IMR-90 (cell line): ENCODE measurements around the gene CBX6. TPM values are rescaled to one million over a fixed set of nuclear protein-coding genes. Genes with fewer than 3 reads are reported as not detected.

ENCODE experiments used
- ATAC-seq: fragments of 200-7000 bp; cut with Tn5 transposase; 2 replicates; pipeline ENCODE4 v1.9.1; 2020; ENCODE audit warnings: low read depth, mild to moderate bottlenecking, moderate library complexity
- BruUV-seq: library from RNA; stranded (reverse); fragments of 400-500 nt; replicated peaks from 2 replicates; lab custom pipeline; 2021; lab: Mats Ljungman, UMichigan
- CTCF ChIA-PET: fragments of 300-600 bp; formaldehyde crosslinking; extraction: SDS; loops from one replicate; lab custom pipeline; 2021; ENCODE audit warnings: antibody characterized with exemption; lab: Yijun Ruan, JAX
- POLR2A ChIA-PET: fragments of 300-600 bp; sonication (Branson Sonifier 250); formaldehyde crosslinking; loops from one replicate; lab custom pipeline; 2022; ENCODE audit warnings: antibody characterized with exemption; ENCODE audit not compliant: unreplicated experiment; lab: Charles Lee
- DNase-seq: peaks from one replicate; pipeline ENCODE4 v3.0.0; 2013
- H2AFZ ChIP-seq: replicated peaks from 2 replicates; pipeline ENCODE3; 2013; ENCODE audit warnings: low read length, mild to moderate bottlenecking; ENCODE audit not compliant: poor library complexity
- H2AK5ac ChIP-seq: 2 replicates; pipeline ENCODE4 v1.6.1; 2013; ENCODE audit warnings: low read depth, low read length, inconsistent platforms
- H2AK9ac ChIP-seq: replicated peaks from 2 replicates; pipeline ENCODE3; 2013; ENCODE audit warnings: mild to moderate bottlenecking, low read depth, low read length, moderate library complexity; ENCODE audit not compliant: poor library complexity
- H2BK120ac ChIP-seq: 2 replicates; pipeline ENCODE4 v1.6.1; 2013; ENCODE audit warnings: low read depth, low read length, inconsistent platforms
- H2BK15ac ChIP-seq: 3 replicates; pipeline ENCODE4 v1.6.1; 2013; ENCODE audit warnings: low read depth, low read length, inconsistent platforms
- H2BK20ac ChIP-seq: 2 replicates; pipeline ENCODE4 v1.6.1; 2013; ENCODE audit warnings: low read depth, mild to moderate bottlenecking, inconsistent platforms, low read length, moderate library complexity
- H2BK5ac ChIP-seq: 2 replicates; pipeline ENCODE4 v1.6.1; 2013; ENCODE audit warnings: mild to moderate bottlenecking, low read depth, low read length, inconsistent platforms; ENCODE audit not compliant: poor library complexity, severe bottlenecking
- H3K14ac ChIP-seq: replicated peaks from 2 replicates; pipeline ENCODE4 v1.6.1; 2013; ENCODE audit warnings: low read depth, low read length, inconsistent platforms
- H3K18ac ChIP-seq: 2 replicates; pipeline ENCODE4 v1.6.1; 2013; ENCODE audit warnings: low read depth, low read length, control low read depth
- H3K23ac ChIP-seq: 2 replicates; pipeline ENCODE4 v1.6.1; 2013; ENCODE audit warnings: low read depth, low read length, inconsistent platforms
- H3K27ac ChIP-seq: 2 replicates; pipeline ENCODE4 v1.5.1; 2013; ENCODE audit warnings: mild to moderate bottlenecking, control low read depth, low read length; ENCODE audit not compliant: insufficient read depth
- H3K27me3 ChIP-seq: 2 replicates; pipeline ENCODE4 v1.6.1; 2013; ENCODE audit warnings: low read length; ENCODE audit not compliant: control insufficient read depth, insufficient read depth
- H3K36me3 ChIP-seq: 2 replicates; pipeline ENCODE4 v1.6.1; 2013; ENCODE audit warnings: low read length, mixed read lengths; ENCODE audit not compliant: control insufficient read depth, insufficient read depth
- H3K4ac ChIP-seq: 2 replicates; pipeline ENCODE4 v1.6.1; 2013; ENCODE audit warnings: low read depth, low read length, inconsistent platforms
- H3K4me1 ChIP-seq: 2 replicates; pipeline ENCODE4 v1.6.1; 2013; ENCODE audit warnings: low read length, mixed read lengths; ENCODE audit not compliant: control insufficient read depth, insufficient read depth
- H3K4me2 ChIP-seq: 2 replicates; pipeline ENCODE4 v1.6.1; 2013; ENCODE audit warnings: low read depth, mild to moderate bottlenecking, control low read depth, low read length, moderate library complexity
- H3K4me3 ChIP-seq: 2 replicates; pipeline ENCODE4 v1.5.1; 2013; ENCODE audit warnings: low read depth, mild to moderate bottlenecking, control low read depth, low read length, moderate library complexity; ENCODE audit not compliant: insufficient read depth
- H3K56ac ChIP-seq: 2 replicates; pipeline ENCODE4 v1.6.1; 2013; ENCODE audit warnings: low read length, inconsistent platforms; ENCODE audit not compliant: insufficient read depth; ENCODE audit errors: extremely low read depth
- H3K79me1 ChIP-seq, 2 experiments: 2 replicates each; pipeline ENCODE4 v1.6.1; 2013; ENCODE audit warnings: low read length in 2 of 2, inconsistent platforms in 1 of 2, low read depth in 1 of 2
- H3K9ac ChIP-seq: 2 replicates; pipeline ENCODE4 v1.6.1; 2013; ENCODE audit warnings: low read depth, low read length, control low read depth
- H3K9me1 ChIP-seq: 2 replicates; pipeline ENCODE4 v1.6.1; 2013; ENCODE audit warnings: low read length, inconsistent platforms; ENCODE audit not compliant: insufficient read depth
- H3K9me3 ChIP-seq: 2 replicates; pipeline ENCODE4 v1.6.1; 2013; ENCODE audit warnings: low read length; ENCODE audit not compliant: control insufficient read depth, insufficient read depth
- H4K20me1 ChIP-seq: 2 replicates; pipeline ENCODE4 v1.6.1; 2013; ENCODE audit warnings: low read length, inconsistent platforms; ENCODE audit not compliant: insufficient read depth
- H4K5ac ChIP-seq: 2 replicates; pipeline ENCODE4 v1.6.1; 2013; ENCODE audit warnings: mild to moderate bottlenecking, low read depth, low read length, control low read depth
- H4K8ac ChIP-seq, 2 experiments: 2 replicates each; pipeline ENCODE4 v1.6.1; 2013; ENCODE audit warnings: low read depth in 2 of 2, low read length in 2 of 2, control low read depth in 1 of 2, inconsistent platforms in 1 of 2
- H4K91ac ChIP-seq: 2 replicates; pipeline ENCODE4 v1.6.1; 2013; ENCODE audit warnings: low read depth, low read length, inconsistent platforms; ENCODE audit not compliant: insufficient read depth
- BHLHE40 ChIP-seq: fragments of 150-350 bp; IDR thresholded peaks from 2 replicates; pipeline ENCODE4 v1.6.1; 2016; ENCODE audit warnings: mild to moderate bottlenecking, low read depth, low read length
- CEBPB ChIP-seq: IDR thresholded peaks from 2 replicates; pipeline ENCODE4 v1.6.1; 2012; ENCODE audit warnings: low read depth, low read length, improper control_type of control experiment
- MAFK ChIP-seq: IDR thresholded peaks from 2 replicates; pipeline ENCODE4 v1.6.1; 2012; ENCODE audit warnings: low read depth, low read length, improper control_type of control experiment
- MAZ ChIP-seq: IDR thresholded peaks from 2 replicates; pipeline ENCODE4 v1.6.1; 2012; ENCODE audit warnings: low read depth, mild to moderate bottlenecking, low read length, improper control_type of control experiment, moderate library complexity, borderline replicate concordance
- MXI1 ChIP-seq: IDR thresholded peaks from 2 replicates; pipeline ENCODE4 v1.6.1; 2012; ENCODE audit warnings: low read depth, mild to moderate bottlenecking, low read length, moderate library complexity, borderline replicate concordance
- NFE2L2 ChIP-seq: fragments of 150-350 bp; IDR thresholded peaks from 2 replicates; pipeline ENCODE4 v1.6.1; 2016; ENCODE audit warnings: low read depth, mild to moderate bottlenecking, low read length
- POLR2A ChIP-seq: IDR thresholded peaks from 2 replicates; pipeline ENCODE4 v1.6.1; 2012; ENCODE audit warnings: mild to moderate bottlenecking, low read depth, low read length
- RAD21 ChIP-seq: IDR thresholded peaks from 2 replicates; pipeline ENCODE4 v1.6.1; 2012; ENCODE audit warnings: low read length, improper control_type of control experiment
- RCOR1 ChIP-seq: IDR thresholded peaks from 2 replicates; pipeline ENCODE4 v1.6.1; 2012; ENCODE audit warnings: mild to moderate bottlenecking, low read length, improper control_type of control experiment; ENCODE audit not compliant: insufficient replicate concordance
- RFX5 ChIP-seq: IDR thresholded peaks from 2 replicates; pipeline ENCODE4 v1.8.0; 2012; ENCODE audit warnings: low read depth, mild to moderate bottlenecking, low read length, moderate library complexity
- SMC3 ChIP-seq: fragments of 150-350 bp; IDR thresholded peaks from 2 replicates; pipeline ENCODE4 v1.6.1; 2016; ENCODE audit warnings: low read depth, mild to moderate bottlenecking, antibody characterized with exemption, low read length, moderate library complexity
- WGBS, 2 experiments: methylation state at CpG; one replicate each; pipeline versions ENCODE4 v1.1.5 to v1.1.7; 2013; ENCODE audit warnings: missing lambda C conversion rate in 2 of 2; ENCODE audit not compliant: insufficient read length in 1 of 2; ENCODE audit errors: extremely low coverage in 2 of 2; 5-methylcytosine and 5-hydroxymethylcytosine counted together
- dilution Hi-C: fragments of 300-500 bp; cut with HindIII; formaldehyde crosslinking; loops from one replicate; pipeline ENCODE4 v1.14.3; 2018; ENCODE audit warnings: low sequenced_read_pairs; ENCODE audit not compliant: unreplicated experiment
- in situ Hi-C: fragments of 300-500 bp; cut with MboI; formaldehyde crosslinking; loops from 3 replicates; pipeline ENCODE4 v1.14.3; 2019; ENCODE audit warnings: low sequenced_read_pairs, inconsistent platforms, mixed read lengths
- intact Hi-C: fragments of 100-400 bp; cut with micrococcal nuclease; formaldehyde crosslinking; loops from 2 replicates; pipeline ENCODE4 v1.10.0; 2022
- polyA plus RNA-seq, 3 experiments: library from polyadenylated mRNA; depleted of rRNA; stranded (reverse); fragments of >200 nt; gene quantifications; 2 replicates each; pipeline ENCODE4 v1.2.3, GENCODE V29; 2012; ENCODE audit warnings: low replicate concordance in 1 of 3
- total RNA-seq: library from RNA; depleted of rRNA; stranded (reverse); fragments of >200 nt; gene quantifications from 2 replicates; pipeline ENCODE4 v1.2.3, GENCODE V29; 2012
- TF ChIP-seq, protein P1 (sequence below): conservative IDR thresholded peaks from 2 replicates; pipeline ENCODE4 v1.5.1; 2012; ENCODE audit warnings: mild to moderate bottlenecking, low read depth, low read length, improper control_type of control experiment
- TF ChIP-seq, protein P2 (sequence below): fragments of 150-350 bp; IDR thresholded peaks from 2 replicates; pipeline ENCODE4 v1.6.1; 2017; ENCODE audit warnings: mild to moderate bottlenecking, antibody characterized with exemption, low read length, low read depth
- TF ChIP-seq, protein P3 (sequence below): fragments of 150-350 bp; IDR thresholded peaks from 2 replicates; pipeline ENCODE4 v1.6.1; 2016; ENCODE audit warnings: low read depth, mild to moderate bottlenecking, low read length, moderate library complexity, borderline replicate concordance

CBX6 gene
- total and polyA plus RNA-seq, 2 of the 4 experiments (the other 2 are of a cell fraction), result 15.2 to 19.0 TPM

DNA sequence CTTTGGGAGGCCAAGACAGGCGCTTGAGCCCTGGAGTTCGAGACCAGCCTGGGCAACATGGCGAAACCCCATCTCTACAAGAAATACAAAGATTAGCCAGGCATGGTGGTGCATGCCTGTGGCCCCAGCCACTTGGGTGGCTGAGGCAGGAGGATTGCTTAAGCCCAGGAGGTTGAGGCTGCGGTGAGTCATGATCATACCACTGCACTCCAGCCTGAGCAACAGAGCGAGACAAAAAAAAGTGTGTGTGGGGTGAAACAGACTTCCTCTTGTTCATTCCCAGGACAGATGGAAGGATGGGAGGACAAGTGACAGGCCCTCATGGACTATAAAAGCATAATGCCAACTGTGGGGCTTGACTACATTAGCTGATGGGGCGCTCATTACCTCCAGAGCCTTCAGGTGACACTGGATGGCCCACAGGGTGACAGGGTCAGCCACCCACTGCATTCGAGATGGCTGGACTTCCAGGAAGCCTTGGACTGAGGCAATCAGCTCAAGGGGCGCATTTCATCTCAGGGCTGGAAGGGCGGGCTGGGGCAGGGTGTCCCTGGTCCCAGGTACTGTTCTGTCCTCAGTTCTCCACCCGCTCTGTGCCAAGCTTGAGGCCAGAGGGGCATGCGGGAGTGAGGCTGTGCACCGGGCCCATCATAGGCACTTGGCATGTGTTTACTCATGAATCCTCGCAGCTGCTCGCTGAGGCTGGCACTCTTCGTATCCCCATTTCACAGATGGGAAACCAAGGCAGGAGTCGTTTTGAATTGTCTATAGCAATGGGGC, 40.7 kb downstream of the CBX6 start:
- Histone ChIP-seq H3K14ac (no peak overlapping the region), H3K9me1 (no peaks in the 10 kb centered on the region), H2BK120ac (no peak overlapping the region), H4K8ac (no peak overlapping the region), H3K23ac (no peak overlapping the region), H3K36me3 (no peaks in the 10 kb centered on the region), H2BK20ac (no peak overlapping the region), H4K20me1 (no peaks in the 10 kb centered on the region; the same call in 1 of the 2 replicates), H4K5ac (no peak overlapping the region), H3K18ac (no peak overlapping the region), H2AK9ac (no peak overlapping the region), H3K79me1 (no peaks in the 10 kb centered on the region), H3K9me3 (no peaks in the 10 kb centered on the region), H4K91ac (no peak overlapping the region), H3K56ac (no peak overlapping the region), H2BK15ac (no peak overlapping the region), H2BK5ac (no peak overlapping the region), H3K4ac (no peak overlapping the region), H2AK5ac (no peak overlapping the region), H3K4me2 (no peak overlapping the region), H3K4me1 (peaks cover 2% of the 10 kb centered on the region; the same call in 1 of the 2 replicates), H3K9ac (no peak overlapping the region), H3K27me3 (no peaks in the 10 kb centered on the region), H3K4me3 (no peak overlapping the region), H2AFZ (no peak overlapping the region), H3K27ac (no peak overlapping the region)
- in situ Hi-C loops (no loop called here), dilution Hi-C loops (no loop called here), intact Hi-C loops (no loop called here)
- ATAC-seq, result peak; percentile 62
- BruUV-seq, result no TSS peak
- DNase-seq, result peak; percentile 60
- 100% methylated on average over 4 of the region's 16 CpGs; no CpG with 5 or more reads in 1 of the 2 experiments for WGBS, 2 experiments
- CTCF ChIA-PET, result interaction anchor here (0.5 kb wide), 1 partner anchor 173 kb away, joined by 3 read pairs; no protein-coding TSS in a partner anchor
- POLR2A ChIA-PET, result interaction anchor here (0.6 kb wide), 1 partner anchor 29 kb away, joined by 3 read pairs; no protein-coding TSS in a partner anchor
- TF ChIP-seq, protein P1, sequence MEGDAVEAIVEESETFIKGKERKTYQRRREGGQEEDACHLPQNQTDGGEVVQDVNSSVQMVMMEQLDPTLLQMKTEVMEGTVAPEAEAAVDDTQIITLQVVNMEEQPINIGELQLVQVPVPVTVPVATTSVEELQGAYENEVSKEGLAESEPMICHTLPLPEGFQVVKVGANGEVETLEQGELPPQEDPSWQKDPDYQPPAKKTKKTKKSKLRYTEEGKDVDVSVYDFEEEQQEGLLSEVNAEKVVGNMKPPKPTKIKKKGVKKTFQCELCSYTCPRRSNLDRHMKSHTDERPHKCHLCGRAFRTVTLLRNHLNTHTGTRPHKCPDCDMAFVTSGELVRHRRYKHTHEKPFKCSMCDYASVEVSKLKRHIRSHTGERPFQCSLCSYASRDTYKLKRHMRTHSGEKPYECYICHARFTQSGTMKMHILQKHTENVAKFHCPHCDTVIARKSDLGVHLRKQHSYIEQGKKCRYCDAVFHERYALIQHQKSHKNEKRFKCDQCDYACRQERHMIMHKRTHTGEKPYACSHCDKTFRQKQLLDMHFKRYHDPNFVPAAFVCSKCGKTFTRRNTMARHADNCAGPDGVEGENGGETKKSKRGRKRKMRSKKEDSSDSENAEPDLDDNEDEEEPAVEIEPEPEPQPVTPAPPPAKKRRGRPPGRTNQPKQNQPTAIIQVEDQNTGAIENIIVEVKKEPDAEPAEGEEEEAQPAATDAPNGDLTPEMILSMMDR, result no peak
- TF ChIP-seq SMC3 (no peak), MAFK (no peak), MAZ (no peak), RFX5 (no peak), NFE2L2 (no peak), BHLHE40 (no peak), CEBPB (peak; percentile 80), POLR2A (no peak), MXI1 (no peak), RAD21 (no peak), RCOR1 (peak; percentile 20)
- TF ChIP-seq, protein P2, sequence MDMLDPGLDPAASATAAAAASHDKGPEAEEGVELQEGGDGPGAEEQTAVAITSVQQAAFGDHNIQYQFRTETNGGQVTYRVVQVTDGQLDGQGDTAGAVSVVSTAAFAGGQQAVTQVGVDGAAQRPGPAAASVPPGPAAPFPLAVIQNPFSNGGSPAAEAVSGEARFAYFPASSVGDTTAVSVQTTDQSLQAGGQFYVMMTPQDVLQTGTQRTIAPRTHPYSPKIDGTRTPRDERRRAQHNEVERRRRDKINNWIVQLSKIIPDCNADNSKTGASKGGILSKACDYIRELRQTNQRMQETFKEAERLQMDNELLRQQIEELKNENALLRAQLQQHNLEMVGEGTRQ, result no peak
- TF ChIP-seq, protein P3, sequence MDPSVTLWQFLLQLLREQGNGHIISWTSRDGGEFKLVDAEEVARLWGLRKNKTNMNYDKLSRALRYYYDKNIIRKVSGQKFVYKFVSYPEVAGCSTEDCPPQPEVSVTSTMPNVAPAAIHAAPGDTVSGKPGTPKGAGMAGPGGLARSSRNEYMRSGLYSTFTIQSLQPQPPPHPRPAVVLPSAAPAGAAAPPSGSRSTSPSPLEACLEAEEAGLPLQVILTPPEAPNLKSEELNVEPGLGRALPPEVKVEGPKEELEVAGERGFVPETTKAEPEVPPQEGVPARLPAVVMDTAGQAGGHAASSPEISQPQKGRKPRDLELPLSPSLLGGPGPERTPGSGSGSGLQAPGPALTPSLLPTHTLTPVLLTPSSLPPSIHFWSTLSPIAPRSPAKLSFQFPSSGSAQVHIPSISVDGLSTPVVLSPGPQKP, result no peak
